DMS79 (cell line): ENCODE results near the gene ACOT13.
"Not testable (repeated sequence)": the region's sequence is repeated elsewhere in the genome, so short reads cannot be mapped to it uniquely, and the experiment has no call there.

Experiments
- DNase-seq: peaks from one replicate; lab custom pipeline; 2025; lab: John Stamatoyannopoulos, UW

The ACOT13 gene

GRCh38 chr6:24730653-24731052, 63.8 kb downstream of the ACOT13 start:
- DNase-seq = not testable (repeated sequence)

GRCh38 chr6:24731456-24732134, 64.7 kb downstream of the ACOT13 start:
- not testable (repeated sequence) for DNase-seq

DNA sequence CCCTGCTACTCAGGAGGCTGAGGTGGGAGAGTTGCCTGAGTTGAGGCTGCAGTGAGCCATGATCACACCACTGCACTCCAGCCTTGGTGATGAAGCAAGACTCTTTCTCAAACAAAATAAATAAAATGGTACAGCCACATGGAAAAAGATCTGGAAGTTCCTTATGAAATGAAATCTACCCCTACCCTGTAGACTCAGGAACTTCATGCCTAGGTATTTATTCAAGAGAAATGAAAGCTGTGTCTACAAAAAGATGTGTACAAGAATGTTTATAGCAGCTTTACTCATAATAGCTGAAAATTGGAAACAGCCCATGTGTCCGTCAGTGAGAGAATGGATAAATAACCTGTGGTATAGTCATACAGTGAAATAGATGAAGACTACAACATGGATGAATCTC, 67.3 kb downstream of the ACOT13 start:
- no peak for DNase-seq

GRCh38 chr6:24734710-24735109, 67.8 kb downstream of the ACOT13 start:
- not testable (repeated sequence) for DNase-seq

GRCh38 chr6:24738741-24739140, 71.9 kb downstream of the ACOT13 start:
- no peak for DNase-seq

- no peak for DNase-seq
Observed at GRCh38 chr6:24740861-24741260, 74.0 kb downstream of the ACOT13 start.

DNA sequence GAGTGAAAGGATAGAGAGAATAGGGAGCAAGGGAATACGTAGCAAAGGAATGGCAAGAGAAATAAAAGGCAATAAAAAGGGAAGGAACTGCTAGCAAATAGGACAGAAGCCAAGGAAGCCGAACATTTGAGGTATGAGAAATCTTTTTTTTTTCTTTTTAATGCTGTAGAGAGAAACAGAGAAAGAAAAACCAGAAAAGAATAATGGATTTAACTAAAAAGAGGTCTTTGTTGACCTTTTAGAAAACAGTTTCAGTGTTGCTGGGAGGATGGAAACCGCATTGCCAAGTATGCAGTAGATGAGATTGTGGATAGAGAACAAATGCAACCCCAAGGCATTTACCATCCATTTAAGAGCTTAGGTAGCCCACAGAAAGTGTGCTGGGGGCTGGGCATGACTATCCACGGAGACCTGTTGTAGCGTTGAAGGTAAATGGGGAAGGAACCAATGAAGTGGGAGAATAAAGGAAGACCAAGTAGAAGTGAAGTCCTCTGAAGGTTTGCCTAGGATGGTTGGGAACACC, 75.4 kb downstream of the ACOT13 start:
- no peak for DNase-seq

DNA sequence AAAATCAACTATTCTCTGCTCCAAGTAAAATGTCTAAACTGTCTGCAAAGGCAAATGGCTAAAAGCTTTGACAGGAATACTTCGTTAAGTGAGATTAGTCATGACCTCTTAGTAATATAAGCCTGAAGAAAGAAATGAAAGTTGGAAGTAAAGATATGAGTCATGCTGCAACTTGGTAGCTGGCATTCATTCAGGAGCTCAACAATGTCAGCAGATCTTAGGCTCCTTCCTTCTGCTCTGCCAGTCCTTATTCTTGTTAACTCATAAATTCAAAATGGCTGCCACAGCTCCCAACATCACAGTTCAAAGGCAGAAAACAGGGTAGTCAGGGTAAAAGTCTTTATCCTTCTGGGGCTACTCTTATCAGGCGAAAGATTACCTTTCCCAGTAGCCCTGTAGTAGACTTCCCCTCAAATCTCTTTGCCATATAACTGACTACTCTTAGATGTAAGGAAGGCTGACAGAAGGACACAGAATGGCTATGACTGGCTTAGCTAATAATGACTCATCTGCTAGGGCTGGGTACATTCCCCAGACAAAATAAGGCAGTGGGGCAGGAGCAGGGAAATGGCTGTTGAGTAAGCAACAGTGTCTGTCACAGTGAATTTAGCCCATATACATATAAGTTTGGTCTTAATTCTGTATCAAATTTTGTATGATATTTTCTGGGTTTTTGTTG, 76.5 kb downstream of the ACOT13 start:
- no peak for DNase-seq

DNA sequence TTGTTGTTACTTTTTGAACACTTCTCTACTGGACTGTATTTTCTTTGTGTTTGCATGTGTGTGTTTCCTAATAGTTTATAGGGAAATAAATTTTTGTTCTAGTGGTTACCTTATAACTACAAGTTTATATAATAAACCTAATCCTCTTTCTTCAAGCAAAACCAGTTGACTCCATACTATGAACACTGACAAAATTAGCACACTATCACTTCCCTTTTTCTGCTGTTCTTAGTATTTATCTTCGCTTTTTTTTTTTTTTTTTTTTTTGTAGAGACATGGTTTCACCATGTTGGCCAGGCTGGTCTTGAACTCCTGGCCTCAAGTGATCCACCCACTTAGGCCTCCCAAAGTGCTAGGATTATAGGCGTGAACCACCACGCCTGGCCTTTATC, 77.1 kb downstream of the ACOT13 start:
- DNase-seq = no peak

GRCh38 chr6:24744911-24745310, 78.0 kb downstream of the ACOT13 start:
- no peak for DNase-seq

DNA sequence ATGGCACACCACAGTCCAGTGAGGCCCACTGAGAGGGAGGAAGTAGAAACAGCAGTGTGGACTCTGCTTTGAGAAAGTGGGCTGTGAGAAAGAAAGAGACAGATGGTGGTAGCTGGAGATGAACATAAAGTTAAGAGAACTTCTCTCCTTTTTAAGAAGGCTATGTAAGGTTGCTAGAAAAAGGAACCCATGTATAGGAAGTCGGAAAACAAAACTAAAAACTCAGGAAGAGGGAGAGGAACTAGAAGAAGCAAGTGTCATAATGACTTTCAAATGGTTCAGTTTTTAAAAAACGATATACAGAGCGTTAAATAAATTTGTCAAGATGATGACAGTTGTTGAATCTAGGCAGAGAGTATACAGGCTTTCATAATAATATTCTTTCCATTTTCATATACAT, 82.4 kb downstream of the ACOT13 start:
- no peak for DNase-seq

DNA sequence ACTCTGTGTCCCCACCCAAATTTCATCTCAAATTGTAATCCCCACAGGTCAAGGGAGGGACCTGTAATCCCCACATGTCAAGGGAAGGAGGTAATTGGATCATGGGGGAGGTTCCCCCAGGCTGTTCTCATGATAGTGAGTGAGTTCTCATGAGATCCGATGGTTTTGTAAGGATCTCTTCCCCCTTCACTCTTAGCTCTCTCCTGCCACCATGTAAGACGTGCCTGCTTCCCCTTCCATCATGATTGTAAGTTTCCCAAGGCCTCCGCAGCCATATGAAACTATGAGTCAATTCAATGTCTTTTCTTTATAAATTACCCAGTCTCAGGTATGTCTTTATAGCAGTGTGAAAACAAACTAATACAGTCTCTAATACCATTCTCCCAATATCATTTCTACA, 84.0 kb downstream of the ACOT13 start:
- not testable (repeated sequence) for DNase-seq

DNA sequence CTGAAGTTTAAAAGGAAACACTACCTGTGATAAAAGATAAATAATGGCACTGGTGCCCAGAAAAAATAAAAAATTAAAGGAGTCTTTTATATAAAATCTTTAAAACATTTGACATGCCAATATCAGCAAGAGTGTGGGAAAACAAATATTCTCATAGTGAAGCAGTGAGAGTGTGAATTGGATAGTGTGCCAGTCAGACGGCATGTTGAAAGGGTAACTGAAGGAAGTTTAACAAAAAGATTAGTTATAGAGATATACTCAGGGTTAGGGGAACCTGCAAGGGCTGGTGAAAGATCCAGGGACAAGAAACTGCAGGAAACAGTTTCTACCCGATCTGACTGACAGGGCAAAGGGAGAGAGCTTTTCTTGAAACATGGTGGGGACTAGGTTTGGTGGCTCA, 85.6 kb downstream of the ACOT13 start:
- no peak for DNase-seq

GRCh38 chr6:24752917-24753492, 86.1 kb downstream of the ACOT13 start:
- no peak for DNase-seq

DNA sequence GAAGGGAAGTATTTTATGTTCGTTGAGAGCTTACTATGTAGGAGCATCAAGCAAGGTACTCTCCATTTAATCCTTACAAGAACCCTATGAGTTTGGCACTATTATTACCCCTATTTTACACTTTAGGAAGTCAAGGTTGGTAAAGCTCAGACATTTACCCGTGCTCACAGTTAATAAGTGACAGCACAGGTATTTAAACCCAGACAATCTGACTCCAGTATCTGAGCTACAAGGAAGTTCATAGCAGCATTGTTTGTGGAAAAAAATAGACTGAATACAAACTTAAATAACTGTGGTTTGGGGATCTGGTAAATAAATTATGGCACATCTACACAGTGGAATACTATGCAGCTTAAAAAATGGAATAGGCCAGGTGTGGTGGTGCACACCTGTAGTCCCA, 86.7 kb downstream of the ACOT13 start:
- DNase-seq = no peak

DNA sequence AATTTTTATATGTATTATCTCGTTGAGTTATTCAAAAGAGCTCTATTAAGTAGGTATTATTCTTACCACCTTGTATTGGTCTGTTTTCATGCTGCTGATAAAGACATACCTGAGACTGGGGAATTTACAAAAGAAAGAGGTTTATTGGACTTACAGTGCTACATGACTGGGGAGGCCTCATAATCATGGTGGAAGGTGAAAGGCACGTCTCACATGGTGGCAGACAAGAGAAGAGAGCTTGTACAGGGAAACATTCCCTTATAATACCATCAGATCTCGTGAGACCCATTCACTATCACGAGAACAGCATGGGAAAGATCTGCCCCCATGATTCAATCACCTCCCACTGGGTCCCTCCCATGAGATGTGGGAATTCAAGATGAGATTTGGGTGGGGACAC, 87.5 kb downstream of the ACOT13 start:
- not testable (repeated sequence) for DNase-seq
